Measurements from ENCODE around the gene PGAM4.

Gene PGAM4

DNA sequence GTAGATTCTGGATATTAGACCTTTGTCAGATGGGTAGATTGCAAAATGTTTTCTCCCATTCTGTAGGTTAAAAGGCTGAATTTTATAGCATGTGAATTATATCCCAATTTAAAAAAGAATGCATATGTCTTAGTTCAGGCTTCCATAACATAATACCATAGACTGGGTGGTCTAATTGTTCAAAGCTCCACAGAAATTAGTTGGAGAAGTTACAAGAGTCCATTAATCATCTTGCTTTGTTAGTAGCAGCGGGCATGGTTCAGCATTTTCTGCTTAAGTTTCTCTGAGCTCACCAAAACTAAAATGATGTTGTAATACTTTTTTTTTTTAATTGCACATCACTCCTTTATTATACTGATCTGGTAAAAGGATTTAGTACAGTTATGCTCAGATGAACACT lies 1.8 kb downstream of the PGAM4 start:
- H3K4me1 ChIP-seq = no peaks in the 10 kb centered on the region
- H3K27me3 ChIP-seq = no peaks in the 10 kb centered on the region
- no peaks in the 10 kb centered on the region for H3K9me3 ChIP-seq
- peaks cover 0 to 7% (median 0%) of the 10 kb centered on the region in 3 donors for H3K36me3 ChIP-seq
- DNase-seq = no peak
- TF ChIP-seq CTCF (IDR thresholded peaks at IDR 0.05) = no peak
- no peak overlapping the region for H3K27ac ChIP-seq
- intact Hi-C loops (cut with DNase I; ENCODE audit: low total_unique reads) = no loop called here
- no peak overlapping the region for H3K4me3 ChIP-seq

- Histone ChIP-seq H3K27ac (no peak overlapping the region), H3K27me3 (no peaks in the 10 kb centered on the region), H3K36me3 (no peaks in the 10 kb centered on the region), H3K4me3 (no peak overlapping the region), H3K4me1 (no peaks in the 10 kb centered on the region), H3K9me3 (no peaks in the 10 kb centered on the region)
- intact Hi-C loops (cut with DNase I; ENCODE audit: low total_unique reads) = no loop called here
- no peak for TF ChIP-seq CTCF (IDR thresholded peaks at IDR 0.05)
- DNase-seq = no peak
Measured at GRCh38 chrX:77966361-77966760, 3.1 kb downstream of the PGAM4 start.

DNA sequence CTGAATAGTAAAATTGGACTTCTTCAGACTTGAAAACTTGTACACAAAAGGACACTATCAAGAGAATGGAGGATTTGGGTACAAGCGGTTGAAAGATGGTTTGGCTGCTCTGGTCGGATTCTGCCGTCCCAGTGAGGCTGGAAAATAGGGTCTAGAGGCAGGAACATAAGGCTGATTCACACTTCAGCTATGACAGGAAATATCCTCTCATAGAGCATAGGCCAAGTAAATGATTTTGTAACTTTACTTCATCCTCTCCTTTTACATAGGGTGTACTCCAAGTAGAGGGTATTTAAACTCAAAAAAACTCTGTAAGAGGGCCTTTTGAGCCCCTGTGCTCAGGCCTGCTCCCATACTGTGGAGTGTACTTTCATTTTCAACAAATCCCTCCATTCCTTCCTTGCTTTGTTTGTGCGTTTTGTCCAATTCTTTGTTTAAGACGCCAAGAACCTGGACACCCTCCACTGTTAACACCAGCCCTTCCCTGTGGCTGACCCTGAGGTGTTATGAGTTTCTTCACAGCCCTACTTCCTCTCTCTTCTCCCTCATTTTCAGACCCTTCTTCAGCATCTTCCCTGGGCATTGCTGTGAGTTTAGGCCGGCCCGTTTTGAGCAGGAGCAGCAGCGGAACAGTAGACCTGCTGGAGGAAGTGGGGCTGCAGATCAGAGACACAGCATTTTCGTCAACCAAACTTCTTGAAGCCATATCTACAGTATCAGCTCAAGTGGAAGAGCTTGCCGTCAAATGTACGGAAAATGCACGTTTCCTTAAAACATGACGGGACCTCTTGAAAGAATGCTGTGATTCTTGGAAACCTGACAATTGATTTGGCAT lies 7.2 kb downstream of the PGAM4 start:
- no peaks in the 10 kb centered on the region for H3K27me3 ChIP-seq
- no peaks in the 10 kb centered on the region for H3K4me1 ChIP-seq
- no peak for DNase-seq
- no peaks in the 10 kb centered on the region for H3K36me3 ChIP-seq
- no peak overlapping the region for H3K27ac ChIP-seq
- H3K4me3 ChIP-seq = no peak overlapping the region
- TF ChIP-seq CTCF (IDR thresholded peaks at IDR 0.05) = no peak
- peaks cover 0 to 6% (median 5%) of the 10 kb centered on the region in 3 donors for H3K9me3 ChIP-seq
- intact Hi-C loops (cut with DNase I; ENCODE audit: low total_unique reads) = no loop called here

DNA sequence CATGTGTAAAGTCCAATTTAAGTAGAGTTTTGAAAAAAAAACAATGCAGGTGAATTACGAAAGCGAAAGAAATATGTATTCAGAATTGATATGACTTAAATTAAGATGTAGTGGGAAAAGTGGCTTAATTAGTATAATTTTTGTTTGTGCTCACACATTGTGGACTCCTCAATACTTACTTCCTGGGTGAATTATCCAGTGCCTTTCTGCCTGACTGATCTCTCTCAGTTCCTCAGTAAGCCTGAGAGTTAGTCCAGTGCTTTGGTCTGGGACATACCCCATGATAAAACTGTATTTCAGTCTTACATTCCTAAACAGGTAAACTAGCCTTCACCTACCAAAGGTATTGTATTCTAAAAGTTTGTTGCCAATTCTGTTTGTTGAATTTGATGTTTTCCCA lies 8.4 kb downstream of the PGAM4 start:
- Histone ChIP-seq H3K9me3 (peaks cover 0 to 6% (median 5%) of the 10 kb centered on the region in 3 donors), H3K36me3 (no peaks in the 10 kb centered on the region), H3K27ac (no peak overlapping the region), H3K4me1 (no peaks in the 10 kb centered on the region), H3K27me3 (no peaks in the 10 kb centered on the region), H3K4me3 (no peak overlapping the region)
- DNase-seq = no peak
- intact Hi-C loops (cut with DNase I; ENCODE audit: low total_unique reads) = no loop called here
- TF ChIP-seq CTCF (IDR thresholded peaks at IDR 0.05) = no peak

DNA sequence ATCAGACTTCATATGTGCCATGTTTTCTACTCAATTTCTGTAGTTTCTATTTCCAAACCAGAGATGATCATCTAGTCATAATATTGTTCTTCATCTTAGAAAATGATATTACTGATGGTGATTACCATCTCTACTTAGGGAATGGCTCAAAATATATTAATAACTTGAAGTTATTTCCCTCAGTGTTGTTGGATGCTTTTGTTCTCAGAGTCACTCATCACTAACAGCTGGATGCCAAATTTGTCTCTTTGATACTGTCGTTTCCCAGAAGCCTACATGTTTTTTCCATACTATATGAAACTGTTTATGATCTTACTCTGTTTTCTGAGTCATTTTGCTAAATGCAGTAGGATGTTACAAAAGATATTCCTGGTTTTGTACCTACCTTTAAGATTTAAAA lies 8.9 kb downstream of the PGAM4 start:
- DNase-seq = no peak
- H3K9me3 ChIP-seq = peaks cover 0 to 6% (median 5%) of the 10 kb centered on the region in 3 donors
- TF ChIP-seq CTCF (IDR thresholded peaks at IDR 0.05) = no peak
- intact Hi-C loops (cut with DNase I; ENCODE audit: low total_unique reads) = no loop called here
- H3K4me3 ChIP-seq = no peak overlapping the region
- no peak overlapping the region for H3K27ac ChIP-seq
- no peaks in the 10 kb centered on the region for H3K4me1 ChIP-seq
- no peaks in the 10 kb centered on the region for H3K27me3 ChIP-seq
- no peaks in the 10 kb centered on the region for H3K36me3 ChIP-seq

Data from tibial artery (tissue), 4 donors.